ENCODE results near the gene COPS2.

GRCh38 chr15:49188933-49189332 lies 33.5 kb upstream of the COPS2 start:
- TF ChIP-seq EZH2 (IDR thresholded peaks at IDR 0.05; ENCODE audit: borderline replicate concordance, insufficient read depth, low read depth, low read length, poor library complexity, severe bottlenecking) (no peak), CTCF (IDR thresholded peaks at IDR 0.05) (no peak)

Measured in B cell (primary cell).